Daoy (cell line): Measurements from ENCODE around the gene TMIGD3. TPM values are rescaled to one million over a fixed set of nuclear protein-coding genes. Genes with fewer than 3 reads are reported as not detected.
A peak's percentile ranks its signal among the peaks of the same experiment; 100 is the strongest.

ENCODE experiments used
- DNase-seq: peaks from one replicate; pipeline ENCODE4 v3.0.0-alpha.2; 2015; ENCODE audit warnings: low read depth
- total RNA-seq: library from RNA; depleted of rRNA; stranded (reverse); fragments of >200 nt; shearing (Covaris generic); gene quantifications from 2 replicates; pipeline ENCODE4 v1.2.3, GENCODE V29; 2014

Gene TMIGD3
- total RNA-seq, 1 experiment from 2014 or later, result not detected

GRCh38 chr1:111475701-111476100 is 27.7 kb downstream of the TMIGD3 start:
- no peak for DNase-seq

DNA sequence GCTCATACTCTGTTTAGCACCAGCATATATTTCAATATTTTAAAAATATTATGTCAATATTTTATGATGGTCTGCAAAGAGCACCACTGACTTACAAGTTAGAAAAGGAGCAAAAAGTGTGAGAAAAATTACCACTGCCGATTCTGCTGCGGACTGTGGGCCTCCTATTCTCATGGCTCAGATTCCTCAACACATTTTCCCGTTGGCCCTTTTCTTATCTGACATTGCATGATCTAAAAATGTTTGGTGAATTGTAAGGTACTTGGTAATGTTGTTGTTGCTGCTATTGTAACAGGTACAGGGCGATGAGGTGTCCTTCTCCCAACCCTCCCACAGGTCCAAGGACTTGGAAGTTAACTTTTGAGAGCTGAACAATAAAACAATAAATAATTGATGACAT is 28.9 kb downstream of the TMIGD3 start:
- no peak for DNase-seq

GRCh38 chr1:111474106-111474505 is 29.3 kb downstream of the TMIGD3 start:
- no peak for DNase-seq

GRCh38 chr1:111471538-111471937 is 31.9 kb downstream of the TMIGD3 start:
- no peak for DNase-seq

DNA sequence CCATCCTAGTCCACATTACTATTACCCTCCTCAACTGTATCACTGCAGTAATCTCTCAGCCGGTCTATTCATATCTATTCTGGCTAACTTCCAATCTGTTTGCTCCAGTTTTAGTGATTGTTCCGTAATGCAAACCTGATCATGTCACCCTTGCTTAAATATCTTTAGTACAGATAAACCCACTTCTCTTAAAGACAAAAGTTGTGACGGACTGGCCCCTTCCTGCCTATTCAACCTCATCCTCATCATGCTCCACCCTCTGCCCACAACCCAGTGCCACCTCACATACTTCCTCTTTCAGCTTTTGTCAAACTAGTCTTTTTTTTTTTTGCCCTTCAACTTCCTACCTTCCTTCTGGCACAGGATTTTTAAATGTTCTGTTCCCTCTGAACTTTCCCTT is 32.4 kb downstream of the TMIGD3 start:
- no peak for DNase-seq

DNA sequence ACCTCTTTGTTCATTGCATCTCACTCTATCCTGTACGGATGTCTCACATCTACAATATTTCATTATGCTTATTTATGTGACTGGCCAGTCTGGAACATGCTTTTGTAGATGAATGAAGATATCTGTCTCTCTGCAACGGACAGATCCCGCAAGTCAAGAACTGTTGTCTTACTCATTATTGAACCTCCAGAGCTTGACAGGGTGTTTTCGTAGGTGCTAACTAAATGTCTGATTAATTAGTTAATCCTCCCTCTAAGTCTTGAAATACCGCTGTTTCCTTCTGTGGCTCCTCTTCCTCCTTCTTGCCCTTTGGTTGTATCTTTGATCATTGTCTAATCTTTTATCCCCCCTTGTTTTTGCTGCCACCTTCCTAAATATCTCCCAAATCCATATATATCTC is 32.8 kb downstream of the TMIGD3 start:
- DNase-seq, result no peak

GRCh38 chr1:111469539-111469938 is 33.9 kb downstream of the TMIGD3 start:
- no peak for DNase-seq

- no peak for DNase-seq
Observed at GRCh38 chr1:111468717-111469100, 34.7 kb downstream of the TMIGD3 start.

DNA sequence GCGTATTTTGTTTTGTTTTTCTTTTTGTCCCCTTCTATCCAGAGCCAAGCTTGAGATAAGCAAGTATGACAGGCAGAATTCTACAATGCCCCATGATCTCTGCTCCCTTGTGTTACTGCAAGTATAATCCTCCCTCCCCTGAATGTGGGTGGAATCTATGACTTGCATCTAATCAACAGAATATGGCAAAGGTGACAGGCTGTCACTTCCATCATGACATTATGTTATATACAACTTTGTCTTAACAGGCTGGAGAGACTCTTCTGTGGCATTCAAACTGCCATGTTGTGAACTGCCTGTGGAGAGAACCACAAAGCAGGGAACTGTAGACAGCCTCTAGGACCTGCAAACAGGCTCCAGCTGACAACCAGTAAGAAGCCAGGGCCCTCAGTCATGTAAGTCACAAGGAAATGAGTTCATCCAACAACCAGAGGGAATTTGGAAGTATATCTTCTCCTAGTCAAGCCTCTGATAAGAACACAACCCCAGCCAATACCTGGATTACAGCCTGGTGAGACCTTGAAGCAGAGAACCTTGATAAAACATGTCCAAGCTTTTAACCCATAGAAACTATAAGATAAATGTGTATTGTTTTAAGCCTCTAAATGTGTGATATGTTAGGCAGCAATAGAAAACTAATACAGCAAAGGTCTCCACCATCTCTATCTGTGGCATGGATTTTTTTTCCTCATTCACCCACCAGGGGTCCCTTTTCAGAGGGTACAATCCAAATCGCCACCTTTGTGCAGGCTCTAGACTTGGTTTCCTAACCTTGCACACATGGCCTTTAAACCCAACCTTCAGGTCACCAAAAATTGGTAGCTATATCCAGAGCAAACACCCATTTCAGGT is 35.3 kb downstream of the TMIGD3 start:
- no peak for DNase-seq

GRCh38 chr1:111466480-111466879 is 37.0 kb downstream of the TMIGD3 start:
- DNase-seq, result no peak

- DNase-seq, result no peak
Observed at GRCh38 chr1:111465754-111466153, 37.7 kb downstream of the TMIGD3 start.

GRCh38 chr1:111463029-111463683 is 40.3 kb downstream of the TMIGD3 start:
- peak; percentile 69 for DNase-seq

DNA sequence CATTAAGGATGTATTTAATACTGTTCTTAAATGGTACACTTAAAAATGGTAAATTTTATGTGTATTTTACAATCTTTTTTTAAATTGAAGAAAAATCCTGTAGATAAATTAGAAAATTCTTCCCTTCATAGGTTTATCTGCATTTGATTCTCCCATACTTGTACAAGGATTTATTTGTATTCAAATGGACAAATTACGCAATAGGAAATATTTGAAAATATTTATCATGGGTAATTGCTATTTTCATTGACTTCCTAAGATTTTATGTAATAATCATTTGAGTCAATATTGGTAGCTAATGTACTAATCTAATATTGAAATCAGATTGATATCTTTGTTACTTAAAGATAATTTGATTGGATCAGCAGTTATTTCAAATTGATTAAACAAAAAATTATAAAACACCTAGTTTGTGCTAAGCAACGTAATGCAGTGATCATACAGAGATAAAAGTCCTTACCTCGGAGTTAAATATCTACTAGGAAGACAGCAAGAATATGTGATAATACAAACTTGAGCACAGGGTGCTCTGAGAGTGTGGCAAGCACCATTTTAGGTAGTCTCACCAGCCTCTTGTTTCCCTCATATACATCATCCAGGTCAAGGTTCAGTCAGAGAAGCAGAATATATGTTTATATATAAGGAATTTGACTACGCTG is 40.9 kb downstream of the TMIGD3 start:
- DNase-seq, result no peak

DNA sequence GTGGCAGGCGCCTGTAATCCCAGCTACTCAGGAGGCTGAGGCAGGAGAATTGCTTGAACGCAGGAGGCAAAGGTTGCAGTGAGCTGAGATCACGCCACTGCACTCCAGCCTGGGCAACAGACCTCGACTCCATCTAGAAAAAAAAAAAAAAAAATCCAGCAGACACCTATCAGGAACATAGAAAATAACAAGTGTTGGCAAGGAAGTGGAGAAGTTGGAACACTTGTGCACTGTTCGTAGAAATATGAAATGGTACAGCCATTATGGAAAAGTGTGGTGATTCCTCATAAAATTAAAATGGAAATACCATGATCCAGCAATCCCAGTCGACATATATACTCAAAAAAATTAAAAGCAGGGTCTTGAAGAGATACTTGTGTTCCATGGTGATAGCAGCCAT is 41.7 kb downstream of the TMIGD3 start:
- DNase-seq, result no peak

GRCh38 chr1:111455642-111456031 is 47.8 kb downstream of the TMIGD3 start:
- DNase-seq, result no peak

- no peak for DNase-seq
Observed at GRCh38 chr1:111454859-111455641, 48.4 kb downstream of the TMIGD3 start.

- DNase-seq, result no peak
Observed at GRCh38 chr1:111453706-111454105, 49.7 kb downstream of the TMIGD3 start.

GRCh38 chr1:111452581-111452980 is 50.9 kb downstream of the TMIGD3 start:
- no peak for DNase-seq

DNA sequence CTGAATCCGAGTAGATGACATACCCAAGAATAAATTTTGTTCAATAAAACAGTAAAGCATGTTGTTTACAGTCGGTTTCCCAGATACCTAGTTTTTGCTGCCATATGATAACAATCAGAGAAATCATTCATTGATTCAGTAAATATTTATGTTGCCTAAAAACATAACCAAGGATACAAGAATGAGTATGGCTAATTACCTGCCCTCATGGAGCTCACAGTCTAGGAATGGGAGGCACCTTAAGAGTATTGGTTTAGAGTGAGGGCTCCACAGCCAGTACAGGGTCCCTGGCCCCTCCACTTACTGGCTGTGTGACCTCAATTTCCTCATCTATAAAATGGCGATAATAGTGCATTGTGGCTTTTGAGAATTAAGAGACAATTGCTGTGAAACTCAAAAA is 53.2 kb downstream of the TMIGD3 start:
- DNase-seq, result no peak

DNA sequence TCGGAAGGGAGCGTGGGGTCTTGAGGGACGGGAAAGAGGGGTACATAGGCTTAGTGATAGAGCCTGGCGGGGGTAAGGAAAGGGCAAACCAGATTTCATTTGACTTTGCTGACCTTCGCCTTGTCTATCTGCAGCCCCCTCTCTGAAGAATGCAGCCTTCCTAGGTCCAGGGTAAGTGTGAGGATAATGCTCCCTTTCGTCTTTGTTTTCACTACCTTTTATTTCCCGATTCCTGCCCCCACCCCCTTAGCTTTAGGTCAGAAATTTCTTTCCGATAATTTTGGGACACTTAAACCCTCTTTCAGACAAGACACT is 53.8 kb downstream of the TMIGD3 start:
- DNase-seq, result no peak

DNA sequence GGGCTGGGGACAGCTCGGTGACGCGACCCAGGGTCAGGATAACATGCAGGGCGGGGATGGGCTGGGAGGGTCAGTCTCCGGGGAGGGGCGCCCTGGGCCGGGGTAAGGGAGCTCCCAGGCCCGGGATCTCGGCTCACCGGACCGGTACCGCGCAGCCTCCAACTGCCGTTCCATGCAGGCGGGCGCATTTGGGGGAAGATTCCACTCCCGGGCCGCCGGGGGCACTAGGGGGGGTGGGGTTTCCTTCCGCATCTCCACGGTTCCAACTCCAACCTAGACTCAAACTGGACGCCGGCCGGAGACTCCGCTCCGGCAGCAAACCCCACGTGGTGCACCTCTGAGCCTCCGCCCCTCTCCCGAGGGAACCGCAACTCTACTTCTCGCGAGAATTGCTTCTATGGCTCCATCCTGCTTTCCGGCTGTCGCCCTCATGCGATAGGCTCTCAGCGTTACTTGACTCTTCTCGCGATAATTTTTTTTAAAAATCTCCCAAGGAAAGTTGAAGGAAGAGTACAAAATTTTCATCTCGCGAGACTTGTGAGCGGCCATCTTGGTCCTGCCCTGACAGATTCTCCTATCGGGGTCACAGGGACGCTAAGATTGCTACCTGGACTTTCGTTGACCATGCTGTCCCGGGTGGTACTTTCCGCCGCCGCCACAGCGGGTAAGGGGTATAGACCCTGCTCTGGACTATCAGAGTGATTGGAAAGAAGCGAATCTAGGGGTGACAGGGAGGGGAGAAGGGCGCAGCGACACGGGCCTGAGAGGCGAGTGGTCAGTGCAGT is 54.3 kb downstream of the TMIGD3 start, which contains the start of the genes ATP5PB and WDR77:
TSS of gene ATP5PB (plus strand) at position 547 of the 785 bp plus-strand sequence. CDS start at position 625, 78 bp downstream.
TSS of gene WDR77 (minus strand) at position 339 of the 785 bp plus-strand sequence. CDS start at position 252, 87 bp downstream.
- peak; percentile 99 for DNase-seq
